ENCODE results near the gene ALX3.

The ALX3 gene

GRCh38 chr1:110067479-110067892 is 3.0 kb downstream of the ALX3 start:
- no peak overlapping the region for H3K4me3 ChIP-seq (ENCODE audit: low read depth, low read length)

DNA sequence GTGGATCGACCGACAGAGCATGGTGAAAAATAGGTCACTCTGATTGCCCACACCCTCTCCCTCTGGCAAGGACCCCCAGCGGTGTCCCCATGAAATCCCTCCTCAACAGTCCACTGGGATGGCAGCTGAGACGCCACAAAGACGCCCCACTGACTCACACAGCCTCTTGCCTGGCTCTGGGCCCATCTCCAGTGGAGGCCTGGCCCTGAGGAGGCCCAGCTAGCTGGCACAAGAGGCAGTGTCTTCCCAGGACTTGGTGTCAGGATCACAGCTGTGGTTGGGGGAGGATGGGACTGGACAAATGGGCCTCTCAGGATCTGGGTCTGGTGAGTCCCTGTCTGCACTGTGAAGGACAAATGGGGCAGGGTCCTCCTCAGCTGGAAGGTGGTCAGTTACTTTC is 4.6 kb downstream of the ALX3 start:
- no peak overlapping the region for H3K4me3 ChIP-seq (ENCODE audit: low read depth, low read length)

GRCh38 chr1:110064576-110065337 is 5.7 kb downstream of the ALX3 start:
- H3K4me3 ChIP-seq (ENCODE audit: low read depth, low read length): no peak overlapping the region

GRCh38 chr1:110063781-110064180 is 6.7 kb downstream of the ALX3 start:
- H3K4me3 ChIP-seq (ENCODE audit: low read depth, low read length): no peak overlapping the region

GRCh38 chr1:110062612-110063011 is 7.9 kb downstream of the ALX3 start:
- H3K4me3 ChIP-seq (ENCODE audit: low read depth, low read length): no peak overlapping the region

- no peak overlapping the region for H3K4me3 ChIP-seq (ENCODE audit: low read depth, low read length)
Observed at GRCh38 chr1:110061341-110061740, 9.1 kb downstream of the ALX3 start.

GRCh38 chr1:110060662-110061060 is 9.8 kb downstream of the ALX3 start:
- H3K4me3 ChIP-seq (ENCODE audit: low read depth, low read length): no peak overlapping the region

DNA sequence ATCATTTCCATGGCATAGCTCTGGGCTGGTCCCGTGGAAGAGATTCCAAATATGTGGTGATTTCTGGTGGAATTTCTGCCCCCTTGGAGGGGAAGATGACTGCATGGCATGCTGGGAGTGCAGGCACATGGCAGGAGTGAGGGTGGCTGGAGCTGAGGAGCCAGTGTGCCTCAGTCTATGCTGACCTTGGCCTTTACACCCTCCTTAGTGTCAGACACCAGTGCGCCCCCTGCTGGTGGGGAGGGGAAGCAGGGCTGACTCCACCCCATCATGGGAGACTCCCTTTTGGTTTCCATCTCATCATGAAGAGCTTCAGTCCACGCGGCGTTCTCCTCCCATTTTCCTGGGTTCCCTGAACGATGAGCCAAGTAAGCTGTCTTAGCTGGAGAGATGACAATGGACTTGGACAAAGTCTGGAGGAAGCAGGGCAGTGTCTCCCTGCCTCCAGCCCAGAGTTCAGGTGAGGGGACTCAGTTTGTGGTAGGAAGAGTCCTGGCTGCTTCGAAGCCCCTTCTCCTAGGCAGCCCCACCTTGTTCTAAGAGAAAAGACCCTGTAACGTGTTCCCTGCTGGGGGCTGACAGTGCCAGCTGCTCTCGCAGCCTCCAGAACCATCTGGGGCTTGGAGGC is 10.3 kb downstream of the ALX3 start:
- H3K4me3 ChIP-seq (ENCODE audit: low read depth, low read length): no peak overlapping the region

DNA sequence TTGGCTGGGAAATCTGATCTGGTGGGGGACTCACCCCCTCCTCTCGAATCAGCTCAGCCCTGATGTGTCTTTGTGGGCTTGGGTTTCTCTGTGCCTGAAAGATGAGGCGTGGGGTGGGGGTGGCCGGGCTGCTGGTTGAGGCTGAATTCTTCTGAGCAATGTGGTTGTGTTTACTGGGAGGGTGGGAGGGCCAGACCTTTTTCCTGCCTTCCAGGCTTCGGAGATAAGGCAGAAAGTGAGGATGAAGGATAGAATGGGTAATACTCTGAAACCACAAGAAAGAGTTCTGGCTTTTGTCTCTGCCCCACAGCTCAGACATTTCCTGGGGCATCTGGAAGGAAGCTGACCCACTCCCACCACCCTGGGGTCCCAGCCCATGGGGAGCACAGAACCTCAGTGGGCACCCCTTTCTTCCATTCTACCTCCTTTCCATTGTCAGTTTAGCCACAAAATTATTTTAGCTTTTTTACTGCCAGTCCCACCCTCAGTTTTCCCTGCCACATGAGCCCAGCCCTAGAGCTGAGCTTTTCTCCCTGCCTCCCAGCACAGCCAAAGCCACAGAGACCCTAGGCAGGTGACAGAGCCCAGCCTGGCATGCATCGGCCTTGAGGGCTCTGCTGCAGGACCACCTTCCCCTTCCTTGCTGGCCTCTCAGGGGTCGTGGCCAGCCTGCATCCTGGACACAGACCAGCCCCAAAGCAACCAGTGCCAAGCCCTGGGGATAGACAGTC is 11.2 kb downstream of the ALX3 start:
- no peak overlapping the region for H3K4me3 ChIP-seq (ENCODE audit: low read depth, low read length)

DNA sequence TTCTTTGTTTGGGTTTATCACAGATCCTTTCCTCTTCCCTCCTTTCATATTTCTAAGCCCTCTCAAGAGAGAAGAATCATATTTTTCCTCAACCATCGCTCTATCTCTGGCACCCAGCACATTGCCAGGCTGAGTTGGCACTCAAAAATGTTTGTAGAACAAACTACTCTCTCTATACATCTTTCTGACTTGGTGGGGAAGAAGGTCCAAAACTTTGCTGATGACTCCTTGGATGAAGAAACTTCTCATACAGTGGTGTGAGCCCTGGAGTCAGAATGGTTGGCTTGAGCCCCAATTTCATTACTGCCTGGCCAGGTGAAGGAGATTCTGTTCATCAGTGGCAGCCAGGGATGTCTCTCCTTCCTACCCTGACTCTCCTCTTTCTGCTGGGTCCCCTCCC is 11.9 kb downstream of the ALX3 start:
- no peak overlapping the region for H3K4me3 ChIP-seq (ENCODE audit: low read depth, low read length)

GRCh38 chr1:110057963-110058518 is 12.4 kb downstream of the ALX3 start:
- no peak overlapping the region for H3K4me3 ChIP-seq (ENCODE audit: low read depth, low read length)

GRCh38 chr1:110056776-110057175 is 13.7 kb downstream of the ALX3 start:
- H3K4me3 ChIP-seq (ENCODE audit: low read depth, low read length): no peak overlapping the region

DNA sequence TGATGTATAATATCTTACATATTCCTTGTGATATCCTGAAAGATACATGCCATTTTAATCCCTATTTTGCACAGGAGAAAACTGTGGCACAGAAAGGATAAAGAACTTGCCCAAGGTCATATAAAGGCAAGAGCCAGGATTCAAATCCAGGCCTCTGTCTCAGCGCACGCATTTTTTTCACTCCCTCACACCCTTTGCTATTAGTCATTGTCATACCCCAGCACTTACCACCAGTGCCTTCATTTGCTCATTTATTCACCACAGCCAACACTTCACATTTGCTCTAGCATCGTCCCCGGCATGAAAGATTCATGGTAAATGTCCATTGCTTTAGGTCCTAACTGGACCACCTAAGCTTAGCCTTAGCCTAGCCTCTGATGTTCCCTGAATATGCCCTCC is 14.2 kb downstream of the ALX3 start:
- H3K4me3 ChIP-seq (ENCODE audit: low read depth, low read length): no peak overlapping the region

- no peak overlapping the region for H3K4me3 ChIP-seq (ENCODE audit: low read depth, low read length)
Observed at GRCh38 chr1:110055493-110056284, 14.8 kb downstream of the ALX3 start.

GRCh38 chr1:110053552-110054428 is 16.7 kb downstream of the ALX3 start:
- no peak overlapping the region for H3K4me3 ChIP-seq (ENCODE audit: low read depth, low read length)

DNA sequence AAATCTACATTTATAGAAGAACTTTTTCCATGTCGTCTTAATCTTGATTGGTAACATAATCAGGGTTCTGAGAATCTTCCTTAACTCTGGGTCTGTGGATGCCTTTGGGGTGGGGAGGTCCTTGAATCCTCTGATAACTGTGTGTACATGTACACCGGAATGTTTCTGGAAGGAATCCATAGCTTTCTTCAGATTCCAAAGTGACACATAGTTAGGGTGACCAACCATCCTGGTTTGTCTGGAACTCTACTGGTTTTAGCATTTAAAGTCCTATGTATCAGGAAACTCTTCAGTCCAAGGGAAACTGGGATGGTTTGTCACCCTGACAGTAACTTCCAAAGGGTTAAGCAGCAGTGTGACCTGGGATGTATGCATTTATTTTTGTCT is 19.2 kb downstream of the ALX3 start:
- no peak overlapping the region for H3K4me3 ChIP-seq (ENCODE audit: low read depth, low read length)

DNA sequence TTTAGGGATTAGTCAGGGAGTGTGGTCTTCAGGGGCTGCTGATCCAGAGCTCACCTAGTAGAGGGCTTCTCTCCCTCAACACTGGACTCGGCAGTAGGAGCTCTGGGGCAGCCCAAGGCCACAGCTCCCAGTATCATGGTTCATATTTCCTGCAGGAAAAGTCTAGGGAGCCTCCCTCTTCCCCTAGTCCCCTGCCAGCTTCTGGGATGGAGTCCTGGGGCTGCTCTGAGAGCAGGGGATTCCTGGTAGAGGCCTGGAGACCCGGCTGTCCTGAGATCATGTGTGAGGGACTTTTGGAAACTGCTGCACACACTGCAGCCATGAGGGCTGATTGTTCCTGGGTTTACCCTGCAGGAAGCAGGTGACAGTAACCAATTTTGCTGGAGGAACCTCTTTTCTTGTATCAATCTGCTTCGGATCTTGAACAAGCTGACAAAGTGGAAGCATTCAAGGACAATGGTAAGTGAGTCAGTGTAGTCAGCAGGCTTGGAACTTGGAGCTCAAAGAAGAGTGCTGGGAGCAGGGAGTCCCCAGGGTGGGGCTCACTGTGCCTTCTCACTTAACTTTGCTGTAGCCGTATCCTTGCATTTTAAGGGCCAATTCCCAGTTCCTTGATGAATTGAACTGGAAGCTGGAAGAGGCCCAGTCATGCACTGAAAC is 19.7 kb downstream of the ALX3 start:
- no peak overlapping the region for H3K4me3 ChIP-seq (ENCODE audit: low read depth, low read length)

DNA sequence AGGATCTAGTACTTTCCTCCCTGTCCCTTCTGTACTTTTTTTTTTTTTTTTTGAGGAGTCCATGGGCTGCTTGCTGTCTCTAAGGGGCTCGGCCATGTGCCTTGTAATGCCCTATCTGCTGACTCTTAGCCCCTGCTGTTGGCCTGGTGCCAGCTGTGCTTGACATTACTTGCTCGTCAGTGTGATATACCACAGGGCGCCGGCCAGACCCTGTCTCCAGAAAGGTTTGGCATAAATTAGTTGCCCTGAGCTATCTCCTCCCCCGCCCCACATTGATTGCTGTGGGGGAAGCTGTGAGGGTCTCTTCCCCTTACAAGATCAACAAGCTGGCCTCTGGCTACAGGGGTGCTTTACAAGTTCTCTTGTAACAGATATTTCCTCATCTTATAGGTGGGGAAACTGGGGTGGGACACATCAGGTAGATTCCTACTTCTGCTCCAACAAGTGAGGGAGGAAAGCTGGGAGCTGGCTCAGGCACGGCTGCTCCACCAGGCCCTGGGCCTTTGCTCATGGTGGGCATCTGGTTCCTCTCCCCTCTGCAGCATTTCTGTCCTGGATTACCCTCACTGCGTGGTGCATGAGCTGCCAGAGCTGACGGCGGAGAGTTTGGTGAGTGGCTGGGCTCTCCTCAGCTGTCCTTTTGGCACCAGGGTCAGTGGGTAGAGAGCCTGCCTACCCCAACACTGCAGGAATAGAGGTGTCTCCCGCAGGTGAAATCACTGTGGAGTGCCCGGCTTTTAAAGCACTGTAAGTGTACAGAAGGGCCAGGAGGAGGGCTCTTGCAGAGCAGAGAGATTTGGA is 20.5 kb downstream of the ALX3 start:
- no peak overlapping the region for H3K4me3 ChIP-seq (ENCODE audit: low read depth, low read length)
